Measurements from ENCODE around the gene ZNF425.

GRCh38 chr7:149053885-149054284, 72.2 kb downstream of the ZNF425 start:
- TF ChIP-seq CTCF (IDR thresholded peaks at IDR 0.05) (no peak), POLR2A (IDR thresholded peaks at IDR 0.05) (no peak)
